Fibroblast of villous mesenchyme (primary cell): ENCODE results near the gene ELF1. TPM values are rescaled to one million over a fixed set of nuclear protein-coding genes. Genes with fewer than 3 reads are reported as not detected.
A peak's percentile ranks its signal among the peaks of the same experiment; 100 is the strongest.
"Not testable (repeated sequence)": the region's sequence is repeated elsewhere in the genome, so short reads cannot be mapped to it uniquely, and the experiment has no call there.

Source experiments
- DNase-seq: peaks from one replicate; pipeline ENCODE4 v3.0.0-alpha.2; 2010; ENCODE audit warnings: low read depth
- H3K4me3 ChIP-seq: 2 replicates; pipeline ENCODE4 v1.5.1; 2011; ENCODE audit warnings: low read depth, mild to moderate bottlenecking, low read length
- total RNA-seq: library from RNA; depleted of rRNA; stranded (reverse); fragments of >200 nt; gene quantifications from 2 replicates; pipeline ENCODE4 v1.2.3, GENCODE V29; 2012
- TF ChIP-seq, protein P1 (sequence below): IDR thresholded peaks from 2 replicates; pipeline ENCODE4 v1.5.1; 2012; ENCODE audit warnings: low read depth, mild to moderate bottlenecking, low read length; ENCODE audit not compliant: insufficient read depth

The ELF1 gene
- total RNA-seq, 1 donor = 43.6 TPM

DNA sequence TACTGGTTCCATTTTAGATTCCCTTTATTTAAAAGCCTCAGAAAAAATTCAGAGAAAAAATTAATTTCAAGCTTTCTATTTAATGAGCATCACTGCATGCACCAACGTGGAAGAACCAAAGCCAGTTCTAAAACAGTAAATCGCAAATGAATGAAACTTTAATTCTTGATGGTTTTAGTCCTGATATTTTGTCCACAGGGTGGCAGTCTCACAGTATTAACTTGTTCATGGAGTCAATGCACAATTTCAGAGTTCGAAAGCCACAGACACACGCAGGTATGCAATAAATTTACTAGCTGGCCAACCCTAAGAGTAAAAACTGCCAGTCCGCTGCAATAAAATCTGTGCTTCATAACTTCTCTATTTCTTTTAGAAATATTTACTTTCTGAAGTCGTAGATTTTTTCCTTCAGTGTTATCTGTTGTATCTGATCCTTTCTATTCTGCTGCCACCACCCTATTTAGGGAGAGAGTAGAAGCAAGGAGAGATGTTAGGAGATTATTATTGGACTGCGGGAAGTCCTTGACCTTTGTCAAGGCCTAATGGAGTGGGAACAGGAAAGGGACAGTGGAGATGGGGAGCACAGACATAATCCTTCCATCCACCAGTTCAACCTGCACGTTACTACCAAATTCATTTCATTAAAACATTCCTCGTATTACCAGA, 35.2 kb upstream of the ELF1 start:
- DNase-seq = peak; percentile 84
- TF ChIP-seq, protein P1, sequence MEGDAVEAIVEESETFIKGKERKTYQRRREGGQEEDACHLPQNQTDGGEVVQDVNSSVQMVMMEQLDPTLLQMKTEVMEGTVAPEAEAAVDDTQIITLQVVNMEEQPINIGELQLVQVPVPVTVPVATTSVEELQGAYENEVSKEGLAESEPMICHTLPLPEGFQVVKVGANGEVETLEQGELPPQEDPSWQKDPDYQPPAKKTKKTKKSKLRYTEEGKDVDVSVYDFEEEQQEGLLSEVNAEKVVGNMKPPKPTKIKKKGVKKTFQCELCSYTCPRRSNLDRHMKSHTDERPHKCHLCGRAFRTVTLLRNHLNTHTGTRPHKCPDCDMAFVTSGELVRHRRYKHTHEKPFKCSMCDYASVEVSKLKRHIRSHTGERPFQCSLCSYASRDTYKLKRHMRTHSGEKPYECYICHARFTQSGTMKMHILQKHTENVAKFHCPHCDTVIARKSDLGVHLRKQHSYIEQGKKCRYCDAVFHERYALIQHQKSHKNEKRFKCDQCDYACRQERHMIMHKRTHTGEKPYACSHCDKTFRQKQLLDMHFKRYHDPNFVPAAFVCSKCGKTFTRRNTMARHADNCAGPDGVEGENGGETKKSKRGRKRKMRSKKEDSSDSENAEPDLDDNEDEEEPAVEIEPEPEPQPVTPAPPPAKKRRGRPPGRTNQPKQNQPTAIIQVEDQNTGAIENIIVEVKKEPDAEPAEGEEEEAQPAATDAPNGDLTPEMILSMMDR = peak; percentile 50
- H3K4me3 ChIP-seq = no peak overlapping the region

DNA sequence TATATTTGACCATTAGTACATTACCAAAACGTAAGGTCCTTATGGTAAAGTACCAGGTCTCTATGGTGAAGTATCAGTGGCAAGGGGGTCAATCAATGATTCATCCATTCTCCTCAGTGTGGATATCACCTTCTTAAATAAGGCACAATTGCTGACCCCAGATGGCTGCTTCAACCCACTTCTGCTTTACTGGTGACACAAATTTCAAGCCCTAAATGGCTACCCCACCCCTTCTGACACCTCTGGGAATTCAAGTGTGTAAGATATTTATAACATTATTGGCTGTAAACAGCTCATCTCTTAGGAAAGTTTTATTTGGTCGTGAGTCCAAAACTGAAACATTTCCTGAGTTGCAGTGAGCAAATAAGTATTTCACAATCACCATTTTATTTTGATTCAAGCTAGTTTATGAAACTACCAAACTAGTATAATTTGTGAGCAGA, 34.3 kb upstream of the ELF1 start:
- DNase-seq = peak; percentile 85
- TF ChIP-seq, protein P1 = no peak
- no peak overlapping the region for H3K4me3 ChIP-seq

DNA sequence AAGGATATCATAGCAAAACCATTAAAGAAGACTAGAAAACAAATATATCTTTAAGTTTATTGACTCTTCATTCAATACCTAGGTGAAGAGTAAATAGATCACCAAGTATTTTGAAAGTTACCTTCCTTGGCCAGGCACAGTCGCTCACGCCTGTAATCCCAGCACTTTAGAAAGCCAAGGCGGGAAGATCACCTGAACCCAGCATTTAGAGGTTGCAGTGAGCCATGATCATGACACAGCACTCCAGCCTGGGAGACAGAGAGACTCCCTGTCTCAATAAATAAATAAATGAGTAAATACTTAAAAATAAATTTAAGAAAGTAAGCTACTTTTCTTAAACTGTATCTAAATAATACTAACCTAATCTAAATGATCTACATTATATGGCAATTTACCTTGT, 33.3 kb upstream of the ELF1 start:
- peak; percentile 18 for DNase-seq
- no peak overlapping the region for H3K4me3 ChIP-seq
- TF ChIP-seq, protein P1 = no peak

DNA sequence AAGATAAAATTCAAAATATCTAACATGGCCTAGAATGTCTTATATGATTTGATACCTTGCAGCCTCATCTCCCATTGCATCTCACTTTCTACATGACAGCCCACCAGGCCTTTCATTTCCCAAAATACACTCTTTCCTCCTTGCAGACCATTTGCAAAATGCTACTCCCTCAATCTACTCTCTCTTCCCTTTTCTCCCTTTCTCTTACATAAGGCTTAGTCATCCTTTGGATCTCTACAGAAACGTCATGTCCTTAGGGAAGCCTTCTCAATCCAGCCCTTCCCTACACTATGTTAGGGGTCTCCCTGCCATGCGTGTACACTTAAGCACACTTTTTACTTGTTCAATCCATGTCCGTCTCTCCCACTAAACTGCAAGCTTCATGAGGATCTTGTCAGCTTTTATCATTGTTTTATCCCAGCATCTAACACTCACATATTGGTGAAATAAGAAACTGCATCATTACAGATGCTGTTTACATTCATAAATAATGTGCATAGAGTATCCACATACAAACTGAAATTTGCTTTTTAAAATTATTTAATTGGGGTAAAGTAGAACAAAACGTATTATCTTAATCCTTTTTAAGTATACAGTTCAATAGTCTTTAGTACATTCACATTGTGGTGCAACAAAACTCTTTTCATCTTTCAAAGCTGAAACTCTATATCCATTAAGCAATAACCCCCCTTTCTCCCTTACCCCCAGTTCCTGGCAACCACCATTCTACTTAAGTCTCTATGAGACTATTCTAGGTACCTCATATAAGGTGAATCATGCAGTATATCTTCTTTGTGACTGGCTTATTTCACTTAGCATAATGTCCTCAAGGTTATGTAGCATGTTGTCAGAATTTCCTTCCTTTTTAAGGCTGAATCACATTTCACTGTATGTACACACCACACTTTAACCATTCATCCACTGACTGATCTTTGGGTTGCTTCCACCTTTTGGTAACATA, 30.6 kb upstream of the ELF1 start:
- TF ChIP-seq, protein P1 = no peak
- DNase-seq = no peak
- no peak overlapping the region for H3K4me3 ChIP-seq

DNA sequence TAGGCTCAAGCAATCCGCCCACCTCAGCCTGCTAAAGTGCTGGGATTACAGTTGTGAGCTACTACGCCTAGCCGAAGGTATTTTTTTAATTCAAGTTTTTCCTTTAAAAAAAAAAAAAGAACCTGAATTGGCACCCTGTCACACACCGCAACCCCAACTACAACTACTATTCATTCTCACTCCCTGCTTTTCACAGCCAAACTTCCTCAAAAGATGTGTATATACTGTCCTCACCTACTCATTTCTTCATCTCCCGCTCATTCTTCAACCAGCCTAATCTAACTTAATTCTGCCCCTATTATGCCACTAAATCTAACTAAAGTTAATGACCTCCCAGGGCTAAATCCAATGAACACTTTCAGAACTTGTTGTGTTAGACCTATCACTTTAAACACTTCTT, 29.5 kb upstream of the ELF1 start:
- TF ChIP-seq, protein P1 = no peak
- DNase-seq = no peak
- no peak overlapping the region for H3K4me3 ChIP-seq

DNA sequence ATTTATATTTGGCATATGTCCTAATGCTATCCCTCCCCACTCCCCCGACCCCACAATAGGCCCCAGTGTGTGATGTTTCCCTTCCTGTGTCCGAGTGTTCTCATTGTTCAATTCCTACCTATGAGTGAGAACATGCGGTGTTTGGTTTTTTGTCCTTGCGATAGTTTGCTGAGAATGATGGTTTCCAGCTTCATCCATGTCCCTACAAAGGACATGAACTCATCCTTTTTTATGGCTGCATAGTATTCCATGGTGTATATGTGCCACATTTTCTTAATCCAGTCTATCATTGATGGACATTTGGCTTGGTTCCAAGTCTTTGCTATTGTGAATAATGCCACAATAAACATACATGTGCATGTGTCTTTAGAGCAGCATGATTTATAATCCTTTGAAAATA, 23.3 kb upstream of the ELF1 start:
- DNase-seq, H3K4me3 ChIP-seq: not testable (repeated sequence)
